Kidney (tissue), 14 donors: ENCODE results near the gene RAB25. TPM values are rescaled to one million over a fixed set of nuclear protein-coding genes. Genes with fewer than 3 reads are reported as not detected.

ENCODE experiments used
- DNase-seq, 5 donors: peaks; one replicate each; pipeline ENCODE4 v3.0.0-alpha.2; 2013 to 2020
- FAIRE-seq: peaks from 2 replicates; lab custom pipeline; 2012; peaks lifted over from hg19 to GRCh38; lab: Jason Lieb, UNC
- H3K27ac ChIP-seq, 2 donors: one replicate each; pipeline ENCODE4 v1.7.0; 2013; ENCODE audit warnings: low read depth in 2 of 2, low read length in 2 of 2, inconsistent platforms in 1 of 2
- H3K27me3 ChIP-seq: one replicate; pipeline ENCODE4 v1.7.1; 2013; ENCODE audit warnings: low read length, inconsistent platforms; ENCODE audit not compliant: control insufficient read depth, insufficient read depth
- H3K36me3 ChIP-seq, 3 donors: one replicate each; pipeline versions ENCODE4 v1.7.0 to v1.7.1; 2013; ENCODE audit warnings: low read length in 3 of 3, control low read depth in 1 of 3, inconsistent platforms in 1 of 3; ENCODE audit not compliant: insufficient read depth in 3 of 3, control insufficient read depth in 2 of 3
- H3K4me1 ChIP-seq, 3 donors: one replicate each; pipeline versions ENCODE4 v1.7.0 to v1.7.1; 2013; ENCODE audit warnings: low read length in 3 of 3, inconsistent platforms in 1 of 3, low read depth in 1 of 3; ENCODE audit not compliant: control insufficient read depth in 2 of 3, insufficient read depth in 2 of 3
- H3K4me3 ChIP-seq, 3 donors: one replicate each; pipeline versions ENCODE4 v1.7.0 to v1.8.1; 2013; ENCODE audit warnings: low read length in 3 of 3, control low read depth in 1 of 3, inconsistent platforms in 1 of 3
- H3K9ac ChIP-seq, 3 donors: one replicate each; pipeline versions ENCODE4 v1.7.0 to v1.7.1; 2013; ENCODE audit warnings: low read length in 3 of 3, control low read depth in 1 of 3, inconsistent platforms in 1 of 3
- H3K9me3 ChIP-seq, 3 donors: one replicate each; pipeline versions ENCODE4 v1.7.0 to v1.7.1; 2013; ENCODE audit warnings: low read length in 3 of 3, control low read depth in 1 of 3, inconsistent platforms in 1 of 3; ENCODE audit not compliant: control insufficient read depth in 2 of 3, insufficient read depth in 1 of 3
- intact Hi-C: fragments of 100-400 bp; cut with DNase I; formaldehyde crosslinking; loops from one replicate; pipeline ENCODE4 v1.11.1; 2022
- polyA plus RNA-seq: library from polyadenylated mRNA; stranded (reverse); fragments of 350-450 nt; fragmentation: Illumina TruSeq; extraction: RNeasy Lipid Tissue Mini Kit (QIAGEN cat#74804); gene quantifications from one replicate; pipeline ENCODE4 v1.2.3, GENCODE V29; 2014; ENCODE audit warnings: low read depth, low replicate concordance; ENCODE audit not compliant: insufficient read depth
- total RNA-seq: library from RNA; stranded (reverse); fragmentation: NEBNext Ultra II Directional; extraction: Animal tissue kit (Norgen Biotek cat#: 25700); gene quantifications from one replicate; pipeline ENCODE4 v1.2.1, GENCODE V29; 2021
- TF ChIP-seq, protein P1 (sequence below): IDR thresholded peaks from 3 replicates; pipeline ENCODE4 v1.5.1; 2012; ENCODE audit warnings: mild to moderate bottlenecking, moderate library complexity, borderline replicate concordance; ENCODE audit not compliant: insufficient read depth; ENCODE audit errors: extremely low read depth
- donor health status: control.
- donor health status: control.
- donor health status: control.
- donor health status: control.
- donor health status: control.
- donor health status: DM: yes; HTN: yes; CAD: no.
- donor health status: Normal renal cell carcinoma (clear cell type).

Gene RAB25
- total and polyA plus RNA-seq, 2 donors from 2014 or later = 51.4 to 73.0 TPM

DNA sequence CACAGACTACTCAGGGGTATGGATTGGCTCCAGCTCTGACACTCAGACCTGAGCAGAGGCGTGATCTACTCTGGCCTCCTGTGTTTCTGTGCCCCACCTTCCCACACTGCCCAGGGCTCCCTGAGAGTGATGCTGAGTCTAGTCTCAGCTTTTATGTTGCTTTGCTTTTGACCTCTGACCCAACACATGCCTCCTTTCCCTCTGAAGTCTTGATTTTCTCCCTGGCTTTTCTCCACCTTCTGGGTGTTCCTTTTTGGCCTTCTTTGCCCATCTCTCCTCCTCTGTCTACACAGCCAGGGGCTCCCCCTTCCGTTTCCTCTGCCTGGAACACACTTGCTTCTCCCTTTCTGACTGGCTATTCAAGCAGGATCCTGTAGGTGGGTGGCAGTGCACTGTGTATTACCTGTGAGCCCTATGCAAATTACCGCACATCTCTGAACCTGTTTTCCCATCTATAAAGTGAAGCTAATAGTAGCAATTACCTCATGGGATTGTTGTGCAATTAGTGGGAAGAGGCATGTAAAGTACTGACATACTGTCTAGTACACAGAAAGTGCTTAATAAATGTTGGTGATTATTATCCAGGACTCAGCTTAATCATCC, 35.0 kb downstream of the RAB25 start:
- no peak overlapping the region for H3K4me3 ChIP-seq
- no peak overlapping the region for H3K27ac ChIP-seq
- H3K4me1 ChIP-seq = peaks cover 0 to 13% (median 10%) of the 10 kb centered on the region in 3 donors
- TF ChIP-seq, protein P1, sequence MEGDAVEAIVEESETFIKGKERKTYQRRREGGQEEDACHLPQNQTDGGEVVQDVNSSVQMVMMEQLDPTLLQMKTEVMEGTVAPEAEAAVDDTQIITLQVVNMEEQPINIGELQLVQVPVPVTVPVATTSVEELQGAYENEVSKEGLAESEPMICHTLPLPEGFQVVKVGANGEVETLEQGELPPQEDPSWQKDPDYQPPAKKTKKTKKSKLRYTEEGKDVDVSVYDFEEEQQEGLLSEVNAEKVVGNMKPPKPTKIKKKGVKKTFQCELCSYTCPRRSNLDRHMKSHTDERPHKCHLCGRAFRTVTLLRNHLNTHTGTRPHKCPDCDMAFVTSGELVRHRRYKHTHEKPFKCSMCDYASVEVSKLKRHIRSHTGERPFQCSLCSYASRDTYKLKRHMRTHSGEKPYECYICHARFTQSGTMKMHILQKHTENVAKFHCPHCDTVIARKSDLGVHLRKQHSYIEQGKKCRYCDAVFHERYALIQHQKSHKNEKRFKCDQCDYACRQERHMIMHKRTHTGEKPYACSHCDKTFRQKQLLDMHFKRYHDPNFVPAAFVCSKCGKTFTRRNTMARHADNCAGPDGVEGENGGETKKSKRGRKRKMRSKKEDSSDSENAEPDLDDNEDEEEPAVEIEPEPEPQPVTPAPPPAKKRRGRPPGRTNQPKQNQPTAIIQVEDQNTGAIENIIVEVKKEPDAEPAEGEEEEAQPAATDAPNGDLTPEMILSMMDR = no peak
- H3K9me3 ChIP-seq = no peaks in the 10 kb centered on the region
- FAIRE-seq = no peak
- H3K27me3 ChIP-seq = no peaks in the 10 kb centered on the region
- intact Hi-C loops = no loop called here
- H3K9ac ChIP-seq = peak overlapping the region in 1 of 3 donors; percentile 60
- no peaks in the 10 kb centered on the region for H3K36me3 ChIP-seq
- peak in 1 of 5 donors; percentile 16 for DNase-seq

DNA sequence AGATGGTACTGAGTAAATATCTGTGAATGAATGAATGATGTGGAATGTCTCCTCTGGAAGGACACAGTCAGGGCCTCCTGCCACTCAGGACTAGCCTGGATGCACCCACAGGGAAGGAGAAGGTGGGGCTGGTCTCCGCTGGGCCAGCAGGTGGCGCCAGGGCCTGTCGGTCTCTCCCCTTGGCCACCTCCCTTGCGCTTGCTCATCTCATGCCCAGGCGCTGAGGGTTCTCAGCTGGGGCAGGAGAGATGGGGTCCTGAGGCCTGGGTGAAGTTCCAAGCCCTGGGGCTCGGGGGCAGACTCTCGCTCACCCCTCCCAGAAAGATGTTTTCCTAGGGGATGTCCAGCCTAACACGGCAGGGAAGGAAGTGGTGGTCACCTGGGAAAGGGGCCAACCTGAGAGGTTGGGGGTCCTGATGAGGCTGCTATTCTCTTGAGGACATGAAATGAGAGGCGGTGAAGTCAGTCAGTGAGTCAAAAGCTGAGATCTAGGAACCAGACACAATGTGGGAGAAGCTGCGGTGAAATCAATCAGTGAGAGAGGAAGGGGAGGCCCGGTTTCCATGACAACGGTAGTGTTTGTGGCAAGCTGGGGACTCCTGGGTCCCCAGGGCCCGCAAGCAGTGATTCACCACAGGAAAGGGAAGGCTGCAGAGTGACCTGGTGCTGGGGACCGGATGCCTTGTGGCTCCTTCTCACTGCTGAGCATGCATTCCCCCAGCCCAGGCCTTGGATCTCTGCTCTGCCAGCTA, 35.9 kb downstream of the RAB25 start:
- FAIRE-seq = no peak
- H3K9ac ChIP-seq = peak overlapping the region in 1 of 3 donors; percentile 60
- peaks cover 0 to 13% (median 10%) of the 10 kb centered on the region in 3 donors for H3K4me1 ChIP-seq
- intact Hi-C loops = no loop called here
- DNase-seq = peak in 4 of 5 donors; percentile 82 to 95 (median 87)
- no peaks in the 10 kb centered on the region for H3K9me3 ChIP-seq
- peak overlapping the region; percentile 18 to 77 for H3K27ac ChIP-seq
- no peak overlapping the region for H3K4me3 ChIP-seq
- no peaks in the 10 kb centered on the region for H3K36me3 ChIP-seq
- TF ChIP-seq, protein P1 = peak; percentile 97
- H3K27me3 ChIP-seq = no peaks in the 10 kb centered on the region

DNA sequence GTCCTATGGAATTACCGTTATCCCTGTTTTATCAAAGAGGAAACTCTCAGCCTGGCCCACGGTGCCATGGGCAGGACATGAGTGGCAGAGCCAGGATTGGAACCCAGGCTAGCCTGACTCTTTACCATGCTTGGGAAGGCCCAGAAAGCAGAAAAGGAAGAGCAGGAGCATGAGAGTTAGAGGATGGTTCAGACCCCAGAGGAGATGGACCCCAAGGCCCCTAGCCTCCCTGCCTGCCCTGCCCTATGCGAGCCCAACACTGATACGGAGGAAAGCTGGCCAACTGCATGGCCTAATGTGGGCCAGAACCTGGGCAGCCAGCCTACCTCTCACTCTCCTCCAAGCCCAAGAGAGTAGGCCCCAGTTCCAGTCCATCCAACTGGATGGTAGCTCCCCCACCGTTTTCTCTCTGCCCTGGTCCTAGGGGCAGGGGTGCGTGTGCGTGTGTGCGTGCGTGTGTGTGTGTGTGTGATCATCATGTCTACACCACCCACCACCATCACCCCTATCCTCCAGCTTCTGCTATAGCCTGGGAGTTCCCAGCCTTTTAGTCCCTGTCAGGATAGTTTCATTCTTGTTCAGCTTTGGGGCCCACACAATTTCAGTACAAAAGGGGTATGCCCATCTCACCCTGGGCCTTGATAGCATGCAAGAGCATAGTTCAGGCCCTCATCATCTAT, 36.7 kb downstream of the RAB25 start:
- DNase-seq (peak in 1 of 5 donors; percentile 26), FAIRE-seq (no peak)
- TF ChIP-seq, protein P1 = no peak
- Histone ChIP-seq H3K9me3 (no peaks in the 10 kb centered on the region), H3K36me3 (no peaks in the 10 kb centered on the region), H3K27me3 (no peaks in the 10 kb centered on the region), H3K9ac (no peak overlapping the region), H3K27ac (no peak overlapping the region), H3K4me1 (peaks cover 0 to 13% (median 13%) of the 10 kb centered on the region in 3 donors), H3K4me3 (no peak overlapping the region)
- intact Hi-C loops = no loop called here
